COLO668 (cell line): ENCODE measurements around the gene KRT1.

ENCODE experiments used
- DNase-seq: peaks from one replicate; lab custom pipeline; 2025; ENCODE audit not compliant: unreplicated experiment; lab: John Stamatoyannopoulos, UW

Gene KRT1

GRCh38 chr12:52641468-52641867 is 38.7 kb downstream of the KRT1 start:
- DNase-seq, result no peak

GRCh38 chr12:52637299-52637698 is 42.9 kb downstream of the KRT1 start:
- no peak for DNase-seq

- no peak for DNase-seq
Observed at GRCh38 chr12:52636592-52637258, 43.5 kb downstream of the KRT1 start.

- DNase-seq, result no peak
Observed at GRCh38 chr12:52636189-52636588, 44.0 kb downstream of the KRT1 start.

- no peak for DNase-seq
Observed at GRCh38 chr12:52634266-52635056, 45.7 kb downstream of the KRT1 start.

GRCh38 chr12:52633383-52633782 is 46.8 kb downstream of the KRT1 start:
- no peak for DNase-seq

- DNase-seq, result no peak
Observed at GRCh38 chr12:52632656-52633055, 47.6 kb downstream of the KRT1 start.

GRCh38 chr12:52631676-52632459 is 48.3 kb downstream of the KRT1 start:
- no peak for DNase-seq

GRCh38 chr12:52631264-52631663 is 48.9 kb downstream of the KRT1 start:
- no peak for DNase-seq

GRCh38 chr12:52630599-52631200 is 49.5 kb downstream of the KRT1 start:
- no peak for DNase-seq

GRCh38 chr12:52630008-52630500 is 50.2 kb downstream of the KRT1 start:
- DNase-seq, result no peak

- no peak for DNase-seq
Observed at GRCh38 chr12:52629281-52630007, 50.8 kb downstream of the KRT1 start.

- no peak for DNase-seq
Observed at GRCh38 chr12:52628841-52629240, 51.4 kb downstream of the KRT1 start.

- no peak for DNase-seq
Observed at GRCh38 chr12:52628111-52628507, 52.1 kb downstream of the KRT1 start.

GRCh38 chr12:52627395-52628110 is 52.7 kb downstream of the KRT1 start:
- DNase-seq, result no peak
